HG02970 (cell line): Measurements from ENCODE around the gene NPSR1.
"Not testable (repeated sequence)": the region's sequence is repeated elsewhere in the genome, so short reads cannot be mapped to it uniquely, and the experiment has no call there.

Experiments used
- ATAC-seq: cut with Tn5 transposase; IDR thresholded peaks from one replicate; pipeline ENCODE4 v1.9.1; 2021; ENCODE audit warnings: mild to moderate bottlenecking, moderate library complexity, moderate number of reproducible peaks; ENCODE audit not compliant: unreplicated experiment, low FRiP score

Gene NPSR1, protein sequence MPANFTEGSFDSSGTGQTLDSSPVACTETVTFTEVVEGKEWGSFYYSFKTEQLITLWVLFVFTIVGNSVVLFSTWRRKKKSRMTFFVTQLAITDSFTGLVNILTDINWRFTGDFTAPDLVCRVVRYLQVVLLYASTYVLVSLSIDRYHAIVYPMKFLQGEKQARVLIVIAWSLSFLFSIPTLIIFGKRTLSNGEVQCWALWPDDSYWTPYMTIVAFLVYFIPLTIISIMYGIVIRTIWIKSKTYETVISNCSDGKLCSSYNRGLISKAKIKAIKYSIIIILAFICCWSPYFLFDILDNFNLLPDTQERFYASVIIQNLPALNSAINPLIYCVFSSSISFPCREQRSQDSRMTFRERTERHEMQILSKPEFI

DNA sequence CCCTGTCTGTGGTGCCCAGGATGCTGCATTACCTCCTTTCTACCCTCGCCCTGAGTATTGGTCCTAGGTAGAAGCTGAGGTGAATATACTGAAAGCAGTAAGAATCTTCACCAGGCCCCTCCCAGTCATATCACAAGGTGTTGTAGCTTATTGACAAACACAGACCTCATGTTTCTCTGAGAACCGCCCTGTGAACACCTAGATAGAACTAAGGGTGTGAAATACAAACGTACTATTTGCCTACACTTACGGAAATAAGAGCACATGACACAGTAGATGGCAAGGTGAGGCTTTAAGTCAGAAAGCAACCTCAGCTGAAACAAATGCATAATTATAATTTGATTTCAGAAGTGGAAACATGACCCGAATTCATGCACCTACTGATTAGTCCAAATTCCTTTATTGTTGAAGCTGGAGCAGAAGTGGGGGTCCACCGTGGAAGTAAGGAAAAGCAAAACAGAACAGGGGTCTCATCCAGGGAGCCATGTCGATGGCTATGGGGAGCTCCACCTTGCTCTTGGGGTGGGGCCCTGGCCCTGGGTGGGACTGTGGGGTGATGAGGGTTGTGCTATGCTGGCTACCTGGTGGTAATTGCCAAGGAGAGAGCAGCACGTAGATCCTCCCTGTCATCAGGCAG lies at the start of gene NPSR1:
Gene NPSR1 (plus strand): TSS at position 587 of the 637 bp plus-strand sequence. CDS start 195 bp downstream, outside the sequence.
- ATAC-seq: no peak

- no peak for ATAC-seq
Observed at GRCh38 chr7:34612661-34613060, 45.4 kb upstream of the NPSR1 start.

DNA sequence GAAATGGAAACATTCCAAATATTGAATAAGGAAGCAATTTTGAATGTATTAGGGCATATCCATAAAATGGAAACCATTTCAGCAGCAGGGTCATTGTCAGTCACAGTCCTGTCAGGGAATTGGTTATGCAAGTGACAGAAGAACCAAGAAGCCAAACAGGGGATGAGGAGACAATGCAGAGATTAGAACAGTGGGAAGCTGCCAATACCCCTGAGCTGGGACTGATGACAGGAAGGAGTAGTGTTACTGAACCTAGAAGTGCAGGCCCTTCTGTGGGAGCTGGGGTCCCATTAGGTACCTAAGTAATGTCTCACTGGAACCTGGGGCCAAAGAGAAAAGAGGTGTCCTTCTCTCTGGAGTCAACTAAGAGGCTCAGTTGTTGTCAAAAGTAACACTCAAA lies 37.6 kb upstream of the NPSR1 start:
- ATAC-seq: no peak

- ATAC-seq: no peak
Observed at GRCh38 chr7:34622182-34622581, 35.8 kb upstream of the NPSR1 start.

DNA sequence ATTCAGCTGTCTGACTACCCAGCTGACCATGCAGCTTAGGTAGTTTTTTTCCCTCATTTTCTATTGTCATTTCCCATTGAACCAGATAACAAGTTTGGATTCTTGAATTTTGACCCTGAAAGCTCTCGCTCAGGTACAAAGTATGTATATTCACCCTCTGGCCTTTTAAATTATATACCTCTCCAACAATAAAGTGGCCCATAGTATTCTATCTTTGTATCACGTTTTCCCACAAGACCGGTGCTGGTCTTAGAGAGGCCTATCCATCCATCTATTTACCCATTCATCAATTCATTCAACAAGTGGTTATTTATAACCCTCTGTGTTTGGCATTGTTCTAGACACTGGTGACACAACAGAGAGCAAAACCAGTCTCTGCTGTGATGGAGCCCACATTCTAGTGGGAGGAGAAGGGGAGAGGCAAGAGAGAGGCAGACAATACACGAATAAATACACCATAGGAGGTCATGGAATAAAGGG lies 35.2 kb upstream of the NPSR1 start:
- no peak for ATAC-seq

- not testable (repeated sequence) for ATAC-seq
Observed at GRCh38 chr7:34628618-34629017, 29.4 kb upstream of the NPSR1 start.

DNA sequence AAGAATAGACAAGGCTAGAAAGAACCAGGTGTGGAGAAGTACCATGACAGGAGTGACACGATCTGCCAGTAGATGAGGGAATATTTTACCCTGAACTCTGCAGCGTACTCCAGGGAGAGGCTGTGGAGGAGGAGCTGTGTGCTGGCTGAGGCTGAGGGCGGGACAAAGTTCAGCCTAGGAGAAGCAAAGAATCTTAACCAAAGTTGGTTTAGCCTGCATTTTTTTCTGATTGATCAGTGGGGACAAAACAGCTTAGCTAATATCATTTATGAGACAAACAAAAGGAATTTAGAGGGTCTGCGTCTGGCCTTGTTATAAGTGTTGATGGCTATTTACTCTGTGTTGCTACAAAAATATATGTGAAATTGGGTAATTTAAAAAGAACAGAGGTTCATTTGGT lies 5.2 kb upstream of the NPSR1 start:
- no peak for ATAC-seq

DNA sequence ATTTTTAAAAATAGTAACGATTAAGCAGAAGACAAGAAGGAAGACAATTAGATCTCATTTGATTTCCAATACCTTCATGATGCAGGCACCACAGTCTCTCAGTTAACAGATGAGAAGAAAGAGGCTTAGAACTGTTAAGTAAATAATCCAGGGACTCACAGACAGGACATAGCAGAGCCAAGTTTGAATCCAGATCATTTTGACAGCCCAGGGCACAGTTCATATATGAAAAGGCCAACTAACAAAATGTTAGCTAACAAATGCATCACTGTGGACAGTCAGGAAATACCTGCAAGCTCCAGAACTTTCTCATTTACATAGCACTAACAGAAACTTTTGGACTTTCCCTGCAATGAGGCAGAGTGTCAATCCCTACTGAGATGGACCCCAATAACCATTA lies 4.2 kb upstream of the NPSR1 start:
- no peak for ATAC-seq

GRCh38 chr7:34655384-34655783 lies 2.6 kb upstream of the NPSR1 start:
- ATAC-seq: no peak

GRCh38 chr7:34656041-34656440 lies 2.0 kb upstream of the NPSR1 start:
- ATAC-seq: no peak

DNA sequence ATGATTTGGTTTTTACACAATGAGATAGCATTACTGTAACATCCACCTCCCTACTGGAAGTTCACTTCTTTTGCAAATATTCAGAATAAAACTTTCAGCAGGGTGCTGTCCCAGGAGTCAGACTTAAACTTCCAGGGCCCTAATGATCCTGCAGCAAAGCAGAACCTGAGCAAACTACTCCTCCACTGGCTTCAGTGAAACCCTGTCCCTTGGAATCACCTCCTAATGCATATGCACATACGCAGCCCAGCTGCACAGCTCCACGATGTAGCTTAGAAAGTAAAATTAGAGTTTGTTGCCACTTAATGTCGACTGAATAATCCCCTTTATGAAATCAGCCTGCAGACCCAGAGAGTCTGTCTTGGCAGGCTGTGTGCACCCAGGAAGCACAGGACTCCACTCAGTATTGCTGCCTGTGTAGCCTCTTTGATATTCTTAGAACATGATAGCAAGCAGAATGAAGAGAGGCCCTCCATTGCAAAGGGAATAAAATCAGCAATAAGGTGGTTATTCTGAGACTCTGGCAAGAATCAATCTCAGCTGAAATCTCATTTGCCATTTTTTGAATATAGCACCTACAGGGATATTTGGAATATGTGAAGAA lies 1.6 kb downstream of the NPSR1 start:
- no peak for ATAC-seq

- no peak for ATAC-seq
Observed at GRCh38 chr7:34662058-34662708, 4.2 kb downstream of the NPSR1 start.

DNA sequence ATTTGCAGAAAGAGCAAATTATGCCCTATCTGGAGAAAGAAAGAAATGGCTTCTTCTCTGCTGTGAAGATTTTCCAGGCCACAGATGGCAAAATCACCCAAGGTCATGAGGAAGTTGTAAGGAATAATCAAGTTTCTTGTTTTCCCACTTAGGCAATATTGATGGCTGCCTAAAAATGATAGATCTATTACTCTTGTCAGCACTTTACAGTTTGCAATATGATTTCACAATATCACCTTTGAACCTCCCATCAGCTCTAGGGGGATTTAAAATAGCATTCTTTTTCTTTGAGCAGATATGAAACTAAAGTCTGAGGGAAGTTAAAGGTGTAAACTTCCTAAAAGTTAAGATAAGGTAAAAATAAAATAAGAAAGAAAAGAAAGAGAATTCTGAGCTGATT lies 6.7 kb downstream of the NPSR1 start:
- ATAC-seq: no peak

DNA sequence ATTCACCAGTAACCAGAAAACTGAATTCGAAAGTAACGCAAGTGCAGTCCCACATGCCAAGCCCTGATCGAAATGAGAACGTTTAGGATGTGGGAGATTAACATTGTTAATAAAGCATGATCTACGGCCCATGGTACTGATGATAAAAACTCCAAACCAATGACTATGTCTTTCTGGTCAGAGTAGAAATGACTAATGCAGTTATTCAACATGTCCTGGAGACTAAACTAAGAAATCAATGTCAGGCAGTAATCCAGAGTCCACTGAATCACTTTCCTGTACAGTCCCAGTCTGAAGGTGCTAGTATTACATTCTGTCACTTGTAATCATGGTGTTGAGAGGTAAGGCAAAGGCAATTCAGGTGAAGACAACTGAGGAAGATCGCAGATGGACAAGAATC lies 14.4 kb downstream of the NPSR1 start:
- ATAC-seq: no peak

GRCh38 chr7:34673066-34673465 lies 15.0 kb downstream of the NPSR1 start:
- no peak for ATAC-seq

DNA sequence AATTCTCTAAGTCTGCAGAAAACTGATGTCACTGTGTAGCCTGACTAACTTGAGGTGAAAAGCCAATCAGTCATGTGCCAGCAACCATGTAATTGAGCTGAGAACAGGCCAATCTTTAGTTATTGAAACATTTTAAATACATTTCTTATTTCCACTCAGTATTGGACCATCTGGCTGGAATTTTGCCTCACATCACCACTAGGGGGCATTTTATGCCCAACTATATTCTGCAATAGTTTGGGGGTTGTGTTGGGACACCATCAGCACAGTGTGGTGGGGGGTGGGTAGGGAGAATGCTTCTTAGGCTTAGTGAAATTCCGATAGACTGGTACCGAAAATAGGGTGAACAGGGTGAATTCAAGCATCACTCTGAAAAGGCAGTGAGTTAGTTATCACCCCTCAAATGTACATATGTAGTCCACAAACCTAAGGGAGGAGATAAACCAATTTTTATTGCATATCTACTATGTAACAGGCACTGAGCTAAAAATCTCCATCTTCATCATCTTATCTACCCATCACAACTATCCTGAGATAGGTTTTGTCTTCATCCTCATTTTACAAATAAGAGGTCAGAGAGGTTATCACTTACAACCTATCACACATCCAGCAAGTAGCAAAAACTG lies 17.8 kb downstream of the NPSR1 start:
- ATAC-seq: peak; percentile 70

GRCh38 chr7:34677491-34677890 lies 19.5 kb downstream of the NPSR1 start:
- no peak for ATAC-seq

DNA sequence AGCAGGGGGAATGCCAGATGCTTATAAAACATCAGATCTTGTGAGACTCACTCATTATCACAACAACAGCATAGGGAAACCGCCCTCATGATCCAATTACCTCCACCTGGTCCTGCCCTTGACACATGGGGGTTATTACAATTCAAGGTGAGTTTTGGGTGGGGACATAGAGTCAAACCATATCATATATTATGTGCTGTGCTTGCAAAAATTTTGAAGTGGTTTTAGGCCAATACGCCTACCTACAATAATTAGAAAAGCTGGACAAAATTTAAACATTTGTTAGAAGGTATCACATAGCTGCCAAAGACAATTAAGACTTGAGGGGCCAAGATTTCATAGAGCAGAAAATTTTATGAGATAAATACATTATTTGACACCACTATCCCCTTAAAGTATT lies 29.5 kb downstream of the NPSR1 start:
- ATAC-seq: no peak

DNA sequence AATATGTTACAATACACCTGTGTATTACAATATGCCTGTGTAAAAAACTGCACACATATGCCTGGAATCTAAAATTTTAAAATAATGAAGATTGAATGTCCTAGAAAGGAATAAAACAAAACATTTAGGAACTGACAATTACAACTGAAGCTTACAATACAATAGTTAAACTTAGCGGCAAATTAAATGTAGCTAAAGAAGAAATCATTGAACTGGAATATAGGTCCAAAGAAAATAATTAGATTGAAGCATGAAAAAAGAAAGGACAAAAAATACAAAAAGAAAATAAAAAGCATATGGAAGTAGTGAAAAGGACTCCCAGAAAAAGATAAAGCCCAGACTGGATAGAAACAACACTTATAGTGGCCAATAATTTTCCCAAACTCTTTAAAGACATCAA lies 38.4 kb downstream of the NPSR1 start:
- no peak for ATAC-seq

DNA sequence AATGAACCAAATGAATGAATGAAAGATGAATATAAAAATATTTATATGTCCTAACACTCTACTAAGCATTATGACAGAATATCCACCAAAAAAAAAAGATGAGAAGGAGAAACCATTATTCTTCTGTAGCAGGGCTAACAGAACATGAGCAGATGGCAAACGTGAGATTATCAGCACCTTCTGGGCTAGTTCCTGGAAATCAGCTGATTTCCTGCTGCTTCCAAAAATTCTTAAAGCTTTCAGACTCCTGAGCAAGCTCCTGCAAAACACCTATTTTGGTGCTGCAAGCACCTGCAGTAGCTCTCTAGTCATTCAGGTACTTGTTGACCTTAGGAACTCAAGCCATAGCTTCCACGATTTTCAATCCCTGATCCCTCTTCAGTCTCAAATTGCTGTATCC lies 51.8 kb downstream of the NPSR1 start:
- no peak for ATAC-seq

- no peak for ATAC-seq
Observed at GRCh38 chr7:34718867-34719266, 60.8 kb downstream of the NPSR1 start.
